Breast epithelium (tissue), 4 donors: ENCODE data around the gene CST3. TPM values are rescaled to one million over a fixed set of nuclear protein-coding genes. Genes with fewer than 3 reads are reported as not detected.
"Not testable (repeated sequence)": the region's sequence is repeated elsewhere in the genome, so short reads cannot be mapped to it uniquely, and the experiment has no call there.

Source experiments
- DNase-seq, 2 donors: peaks; one replicate each; pipeline ENCODE4 v3.0.0-alpha.2; 2019; ENCODE audit warnings: low spot score in 2 of 2
- H3K27ac ChIP-seq, 2 donors: fragments of 200-600 bp; sonication (generic) in 1 of 2; one replicate each; pipeline ENCODE4 v1.5.1; 2016 to 2019; ENCODE audit warnings: mild to moderate bottlenecking in 1 of 2
- H3K27me3 ChIP-seq, 2 donors: fragments of 200-600 bp; sonication (generic) in 1 of 2; one replicate each; pipeline versions ENCODE4 v1.5.1 to v1.6.0; 2017 to 2019; ENCODE audit warnings: control low read depth in 1 of 2, mild to moderate bottlenecking in 1 of 2
- H3K36me3 ChIP-seq: fragments of 200-600 bp; one replicate; pipeline ENCODE4 v1.5.1; 2019
- H3K4me1 ChIP-seq, 2 donors: fragments of 200-600 bp; sonication (generic); one replicate each; pipeline ENCODE4 v1.5.1; 2016 to 2019; ENCODE audit warnings: control low read depth in 1 of 2
- H3K4me3 ChIP-seq, 3 donors: fragments of 200-600 bp; sonication (generic); 1 replicate in 2 of 3; 2 replicates in 1 of 3; pipeline ENCODE4 v1.5.1; 2016 to 2019; ENCODE audit warnings: mild to moderate bottlenecking in 3 of 3, moderate library complexity in 2 of 3
- H3K9me3 ChIP-seq, 2 donors: fragments of 200-600 bp; sonication (generic) in 1 of 2; one replicate each; pipeline ENCODE4 v1.5.1; 2016 to 2019; ENCODE audit warnings: control low read depth in 1 of 2
- POLR2A ChIP-seq: fragments of 450-650 bp; IDR thresholded peaks from one replicate; pipeline ENCODE4 v1.6.1; 2016; ENCODE audit warnings: antibody characterized with exemption, mild to moderate bottlenecking, moderate library complexity
- POLR2AphosphoS5 ChIP-seq, 3 donors: sonication (generic); formaldehyde crosslinking; IDR thresholded peaks; one replicate each; pipeline ENCODE4 v1.6.1; 2017; ENCODE audit warnings: antibody characterized with exemption in 3 of 3
- intact Hi-C: fragments of 100-400 bp; cut with DNase I; formaldehyde crosslinking; loops from one replicate; pipeline ENCODE4 v1.15.1; 2023; ENCODE audit warnings: low total_unique reads
- total RNA-seq, 3 donors: library from RNA; depleted of rRNA; stranded (reverse); fragments of >200 nt; gene quantifications; one replicate each; pipeline ENCODE4 v1.1.0, GENCODE V29; 2016
- TF ChIP-seq, protein P1 (sequence below), 3 donors: fragments of 450-650 bp; IDR thresholded peaks; one replicate each; pipeline ENCODE4 v1.5.1; 2016 to 2017; ENCODE audit warnings: antibody characterized with exemption in 3 of 3, mild to moderate bottlenecking in 3 of 3, moderate library complexity in 3 of 3

CST3 gene
- total RNA-seq, 3 donors from 2014 or later, result 498 to 1,982 (median 699) TPM

DNA sequence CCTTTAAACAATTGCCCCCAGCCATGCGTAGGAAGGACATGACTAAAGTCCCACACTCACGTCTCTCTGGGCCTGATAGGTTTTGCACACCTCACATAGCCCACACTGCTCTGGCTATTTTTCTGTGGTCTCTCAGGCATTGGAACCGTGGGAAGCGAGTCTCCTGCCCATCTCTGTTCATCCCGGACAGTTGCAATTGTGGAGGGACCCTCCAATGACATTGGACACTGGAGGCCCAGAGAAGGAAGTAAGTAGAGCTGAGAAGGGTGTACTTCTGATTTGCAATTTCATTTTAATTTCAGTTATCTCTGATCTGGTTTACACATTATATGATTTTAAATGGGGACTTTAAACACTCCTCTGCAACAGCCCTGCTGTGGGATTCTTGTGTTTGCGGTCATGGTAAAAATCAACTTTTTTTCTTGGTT, 23.3 kb upstream of the CST3 start:
- TF ChIP-seq, protein P1, sequence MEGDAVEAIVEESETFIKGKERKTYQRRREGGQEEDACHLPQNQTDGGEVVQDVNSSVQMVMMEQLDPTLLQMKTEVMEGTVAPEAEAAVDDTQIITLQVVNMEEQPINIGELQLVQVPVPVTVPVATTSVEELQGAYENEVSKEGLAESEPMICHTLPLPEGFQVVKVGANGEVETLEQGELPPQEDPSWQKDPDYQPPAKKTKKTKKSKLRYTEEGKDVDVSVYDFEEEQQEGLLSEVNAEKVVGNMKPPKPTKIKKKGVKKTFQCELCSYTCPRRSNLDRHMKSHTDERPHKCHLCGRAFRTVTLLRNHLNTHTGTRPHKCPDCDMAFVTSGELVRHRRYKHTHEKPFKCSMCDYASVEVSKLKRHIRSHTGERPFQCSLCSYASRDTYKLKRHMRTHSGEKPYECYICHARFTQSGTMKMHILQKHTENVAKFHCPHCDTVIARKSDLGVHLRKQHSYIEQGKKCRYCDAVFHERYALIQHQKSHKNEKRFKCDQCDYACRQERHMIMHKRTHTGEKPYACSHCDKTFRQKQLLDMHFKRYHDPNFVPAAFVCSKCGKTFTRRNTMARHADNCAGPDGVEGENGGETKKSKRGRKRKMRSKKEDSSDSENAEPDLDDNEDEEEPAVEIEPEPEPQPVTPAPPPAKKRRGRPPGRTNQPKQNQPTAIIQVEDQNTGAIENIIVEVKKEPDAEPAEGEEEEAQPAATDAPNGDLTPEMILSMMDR (IDR thresholded peaks at IDR 0.05), result no peak
- TF ChIP-seq POLR2AphosphoS5 (IDR thresholded peaks at IDR 0.05) (no peak), POLR2A (no peak)

GRCh38 chr20:23659989-23660837, 22.5 kb upstream of the CST3 start:
- H3K36me3 ChIP-seq, result no peaks in the 10 kb centered on the region
- H3K27ac ChIP-seq, result peak overlapping the region; percentile 40 to 48
- no peak for DNase-seq
- intact Hi-C loops, result no loop called here
- no peaks in the 10 kb centered on the region for H3K9me3 ChIP-seq
- no peaks in the 10 kb centered on the region for H3K4me1 ChIP-seq
- TF ChIP-seq POLR2A (no peak), POLR2AphosphoS5 (IDR thresholded peaks at IDR 0.05) (no peak)
- TF ChIP-seq, protein P1 (IDR thresholded peaks at IDR 0.05), result no peak
- no peaks in the 10 kb centered on the region for H3K27me3 ChIP-seq
- H3K4me3 ChIP-seq, result no peak overlapping the region

More for the DNA sequence above, 23.3 kb upstream of the CST3 start:
- no peaks in the 10 kb centered on the region for H3K4me1 ChIP-seq
- H3K27ac ChIP-seq, result no peak overlapping the region
- H3K36me3 ChIP-seq, result no peaks in the 10 kb centered on the region
- no peak for DNase-seq
- intact Hi-C loops, result no loop called here
- H3K4me3 ChIP-seq, result no peak overlapping the region
- H3K9me3 ChIP-seq, result no peaks in the 10 kb centered on the region
- no peaks in the 10 kb centered on the region for H3K27me3 ChIP-seq

DNA sequence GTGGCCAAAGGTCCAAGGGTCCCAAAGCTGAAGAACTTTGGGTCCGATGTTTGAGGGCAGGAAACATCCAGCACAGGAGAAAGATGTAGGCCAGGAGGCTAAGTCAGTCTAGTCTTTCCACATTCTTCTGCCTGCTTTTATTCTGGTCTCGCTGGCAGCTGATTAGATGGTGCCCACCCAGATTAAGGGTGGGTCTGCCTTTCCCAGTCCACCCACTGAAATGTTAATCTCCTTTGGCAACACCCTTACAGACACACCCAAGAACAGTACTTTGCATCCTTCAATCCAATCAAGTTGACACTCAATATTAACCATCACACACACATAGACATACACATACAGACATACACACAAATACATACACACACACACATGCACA, 21.8 kb upstream of the CST3 start:
- H3K36me3 ChIP-seq, DNase-seq, H3K4me3 ChIP-seq, H3K9me3 ChIP-seq, H3K4me1 ChIP-seq, H3K27me3 ChIP-seq, H3K27ac ChIP-seq, intact Hi-C loops: not testable (repeated sequence)

- H3K4me1 ChIP-seq, result peaks cover 0 to 3% of the 10 kb centered on the region in 2 donors
- TF ChIP-seq, protein P1 (IDR thresholded peaks at IDR 0.05), result no peak
- DNase-seq, result no peak
- no peaks in the 10 kb centered on the region for H3K9me3 ChIP-seq
- no peaks in the 10 kb centered on the region for H3K27me3 ChIP-seq
- intact Hi-C loops, result no loop called here
- no peak overlapping the region for H3K27ac ChIP-seq
- H3K36me3 ChIP-seq, result no peaks in the 10 kb centered on the region
- H3K4me3 ChIP-seq, result no peak overlapping the region
Observed at GRCh38 chr20:23658989-23659609, 21.3 kb upstream of the CST3 start.

- no peak for TF ChIP-seq POLR2AphosphoS5 (IDR thresholded peaks at IDR 0.05)
- TF ChIP-seq, protein P1 (IDR thresholded peaks at IDR 0.05), result no peak
- no peak for TF ChIP-seq POLR2A
- intact Hi-C loops, result no loop called here
- Histone ChIP-seq H3K4me3 (no peak overlapping the region), H3K9me3 (no peaks in the 10 kb centered on the region), H3K36me3 (no peaks in the 10 kb centered on the region), H3K27me3 (no peaks in the 10 kb centered on the region), H3K27ac (no peak overlapping the region), H3K4me1 (peaks cover 0 to 3% of the 10 kb centered on the region in 2 donors)
- DNase-seq, result no peak
Observed at GRCh38 chr20:23658336-23658735, 20.6 kb upstream of the CST3 start.
